Progenitor cell of endocrine pancreas (in vitro differentiated cells): ENCODE results near the gene KCNJ18. TPM values are rescaled to one million over a fixed set of nuclear protein-coding genes. Genes with fewer than 3 reads are reported as not detected.
"Not testable (repeated sequence)": the region's sequence is repeated elsewhere in the genome, so short reads cannot be mapped to it uniquely, and the experiment has no call there.

Experiments
- DNase-seq: peaks from one replicate; pipeline ENCODE4 v3.0.0; 2021; ENCODE audit warnings: low spot score; ENCODE audit not compliant: unreplicated experiment
- H3K27ac Mint-ChIP-seq: 2 replicates; pipeline ENCODE4 v1.8.0; 2021; ENCODE audit warnings: mild to moderate bottlenecking, moderate library complexity, mixed read lengths
- H3K27me3 Mint-ChIP-seq: 2 replicates; pipeline ENCODE4 v1.8.0; 2021; ENCODE audit warnings: mixed read lengths
- H3K36me3 Mint-ChIP-seq: 2 replicates; pipeline ENCODE4 v1.8.0; 2022; ENCODE audit warnings: mixed read lengths; ENCODE audit not compliant: insufficient read depth
- H3K4me1 Mint-ChIP-seq: 2 replicates; pipeline ENCODE4 v1.8.0; 2021; ENCODE audit warnings: low read depth, mixed read lengths
- H3K4me3 Mint-ChIP-seq: 2 replicates; pipeline ENCODE4 v1.8.0; 2021; ENCODE audit warnings: low read depth, mild to moderate bottlenecking, moderate library complexity, mixed read lengths
- H3K9me3 Mint-ChIP-seq: 2 replicates; pipeline ENCODE4 v1.8.0; 2021; ENCODE audit warnings: low read depth, mixed read lengths
- CTCF ChIP-seq: fragments of 200-600 bp; sonication (generic); IDR thresholded peaks from one replicate; pipeline ENCODE4 v1.5.0; 2021; ENCODE audit warnings: antibody characterized with exemption, mild to moderate bottlenecking; ENCODE audit not compliant: unreplicated experiment
- total RNA-seq: library from RNA; stranded (reverse); gene quantifications from 2 replicates; pipeline ENCODE4 v1.2.1, GENCODE V29; 2021

KCNJ18 gene
- total RNA-seq, 1 donor from 2014 or later: not detected

- H3K9me3 Mint-ChIP-seq: peaks cover 69% of the 10 kb centered on the region
- no peaks in the 10 kb centered on the region for H3K27me3 Mint-ChIP-seq
- no peak overlapping the region for H3K27ac Mint-ChIP-seq
- no peaks in the 10 kb centered on the region for H3K4me1 Mint-ChIP-seq
- no peak overlapping the region for H3K4me3 Mint-ChIP-seq
- peaks cover 8% of the 10 kb centered on the region for H3K36me3 Mint-ChIP-seq
- DNase-seq: no peak
- no peak for TF ChIP-seq CTCF
Observed at GRCh38 chr17:21674242-21674731, 18.0 kb upstream of the KCNJ18 start.

- H3K4me1 Mint-ChIP-seq, H3K27me3 Mint-ChIP-seq, H3K4me3 Mint-ChIP-seq, DNase-seq, H3K36me3 Mint-ChIP-seq, H3K27ac Mint-ChIP-seq: not testable (repeated sequence)
- H3K9me3 Mint-ChIP-seq: peaks cover 67% of the 10 kb centered on the region
Observed at GRCh38 chr17:21674891-21675738, 17.2 kb upstream of the KCNJ18 start.

GRCh38 chr17:21675739-21676130 is 16.6 kb upstream of the KCNJ18 start:
- H3K27ac Mint-ChIP-seq, H3K4me1 Mint-ChIP-seq, DNase-seq, H3K36me3 Mint-ChIP-seq, H3K4me3 Mint-ChIP-seq, H3K27me3 Mint-ChIP-seq: not testable (repeated sequence)
- peaks cover 61% of the 10 kb centered on the region for H3K9me3 Mint-ChIP-seq

- no peaks in the 10 kb centered on the region for H3K4me1 Mint-ChIP-seq
- no peak overlapping the region for H3K27ac Mint-ChIP-seq
- DNase-seq: no peak
- H3K9me3 Mint-ChIP-seq: peaks cover 55% of the 10 kb centered on the region
- H3K36me3 Mint-ChIP-seq: peaks cover 8% of the 10 kb centered on the region
- H3K4me3 Mint-ChIP-seq: no peak overlapping the region
- no peak for TF ChIP-seq CTCF
- H3K27me3 Mint-ChIP-seq: no peaks in the 10 kb centered on the region
Observed at GRCh38 chr17:21676281-21677111, 15.8 kb upstream of the KCNJ18 start.

- Mint-ChIP-seq H3K9me3 (peaks cover 50% of the 10 kb centered on the region), H3K27me3 (no peaks in the 10 kb centered on the region), H3K27ac (no peak overlapping the region), H3K36me3 (peaks cover 8% of the 10 kb centered on the region), H3K4me3 (no peak overlapping the region), H3K4me1 (no peaks in the 10 kb centered on the region)
- DNase-seq: no peak
- TF ChIP-seq CTCF: no peak
Observed at GRCh38 chr17:21677126-21677910, 15.0 kb upstream of the KCNJ18 start.

- DNase-seq: no peak
- Mint-ChIP-seq H3K4me1 (no peaks in the 10 kb centered on the region), H3K4me3 (no peak overlapping the region), H3K27ac (no peak overlapping the region), H3K9me3 (peaks cover 47% of the 10 kb centered on the region), H3K27me3 (no peaks in the 10 kb centered on the region), H3K36me3 (peaks cover 8% of the 10 kb centered on the region)
- TF ChIP-seq CTCF: no peak
Observed at GRCh38 chr17:21677911-21678310, 14.4 kb upstream of the KCNJ18 start.
